OCI-LY1 (cell line): Measurements from ENCODE around the gene SYNE1.

Source experiments
- EZH2 ChIP-seq: fragments of 200-600 bp; sonication (generic), shearing (Covaris generic); IDR thresholded peaks from 2 replicates; pipeline ENCODE4 v1.8.0; 2017; ENCODE audit warnings: borderline replicate concordance, mixed run types, mild to moderate bottlenecking, antibody characterized with exemption, low read length, moderate library complexity, mixed read lengths
- TF ChIP-seq, protein P1 (sequence below): fragments of 200-600 bp; sonication (generic), shearing (Covaris generic); IDR thresholded peaks from 2 replicates; pipeline ENCODE4 v1.5.1; 2017; ENCODE audit warnings: mild to moderate bottlenecking, antibody characterized with exemption, low read length, moderate library complexity, mixed read lengths

- TF ChIP-seq, protein P1, sequence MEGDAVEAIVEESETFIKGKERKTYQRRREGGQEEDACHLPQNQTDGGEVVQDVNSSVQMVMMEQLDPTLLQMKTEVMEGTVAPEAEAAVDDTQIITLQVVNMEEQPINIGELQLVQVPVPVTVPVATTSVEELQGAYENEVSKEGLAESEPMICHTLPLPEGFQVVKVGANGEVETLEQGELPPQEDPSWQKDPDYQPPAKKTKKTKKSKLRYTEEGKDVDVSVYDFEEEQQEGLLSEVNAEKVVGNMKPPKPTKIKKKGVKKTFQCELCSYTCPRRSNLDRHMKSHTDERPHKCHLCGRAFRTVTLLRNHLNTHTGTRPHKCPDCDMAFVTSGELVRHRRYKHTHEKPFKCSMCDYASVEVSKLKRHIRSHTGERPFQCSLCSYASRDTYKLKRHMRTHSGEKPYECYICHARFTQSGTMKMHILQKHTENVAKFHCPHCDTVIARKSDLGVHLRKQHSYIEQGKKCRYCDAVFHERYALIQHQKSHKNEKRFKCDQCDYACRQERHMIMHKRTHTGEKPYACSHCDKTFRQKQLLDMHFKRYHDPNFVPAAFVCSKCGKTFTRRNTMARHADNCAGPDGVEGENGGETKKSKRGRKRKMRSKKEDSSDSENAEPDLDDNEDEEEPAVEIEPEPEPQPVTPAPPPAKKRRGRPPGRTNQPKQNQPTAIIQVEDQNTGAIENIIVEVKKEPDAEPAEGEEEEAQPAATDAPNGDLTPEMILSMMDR = no peak
- no peak for TF ChIP-seq EZH2
These were observed 376.0 kb downstream of the SYNE1 start for GRCh38 chr6:152261179-152261578.
